Spleen (tissue), 11 donors: ENCODE results near the gene DTWD2. TPM values are rescaled to one million over a fixed set of nuclear protein-coding genes. Genes with fewer than 3 reads are reported as not detected.

Source experiments
- DNase-seq: peaks from one replicate; pipeline ENCODE4 v3.0.0-alpha.2; 2020
- H3K27ac ChIP-seq, 8 donors: fragments of 200-600 bp; sonication (generic) in 7 of 8; 1 replicate in 4 of 8; 2 replicates in 4 of 8; pipeline versions ENCODE4 v1.5.0 to v1.8.0; 2016 to 2021; ENCODE audit warnings: inconsistent platforms in 4 of 8, mild to moderate bottlenecking in 4 of 8, moderate library complexity in 1 of 8
- H3K27me3 ChIP-seq, 7 donors: fragments of 200-600 bp; sonication (generic) in 6 of 7; replicated peaks in 1 of 7; 1 replicate in 4 of 7; 2 replicates in 3 of 7; pipeline versions ENCODE4 v1.5.0 to v1.8.0; 2016 to 2021; ENCODE audit warnings: inconsistent platforms in 3 of 7, mild to moderate bottlenecking in 1 of 7
- H3K36me3 ChIP-seq, 6 donors: fragments of 200-600 bp; sonication (generic) in 5 of 6; 1 replicate in 4 of 6; 2 replicates in 2 of 6; pipeline versions ENCODE4 v1.5.0 to v1.8.0; 2016 to 2021; ENCODE audit warnings: inconsistent platforms in 2 of 6
- H3K4me1 ChIP-seq, 6 donors: fragments of 200-600 bp; sonication (generic) in 5 of 6; 1 replicate in 3 of 6; 2 replicates in 3 of 6; pipeline versions ENCODE4 v1.5.0 to v1.8.0; 2016 to 2021; ENCODE audit warnings: inconsistent platforms in 3 of 6
- H3K4me3 ChIP-seq, 8 donors: fragments of 200-600 bp; sonication (generic) in 7 of 8; 1 replicate in 4 of 8; 2 replicates in 4 of 8; pipeline versions ENCODE4 v1.5.0 to v1.8.0; 2016 to 2021; ENCODE audit warnings: inconsistent platforms in 4 of 8, mild to moderate bottlenecking in 4 of 8, moderate library complexity in 2 of 8
- H3K9me3 ChIP-seq, 8 donors: fragments of 200-600 bp; sonication (generic) in 7 of 8; 1 replicate in 4 of 8; 2 replicates in 4 of 8; pipeline versions ENCODE4 v1.5.0 to v1.8.0; 2016 to 2021; ENCODE audit warnings: inconsistent platforms in 4 of 8
- CTCF ChIP-seq, 11 experiments: fragments of 200-600 bp in 7 of 11; fragments of 450-650 bp in 4 of 11; sonication (generic) in 4 of 11; IDR thresholded peaks in 8 of 11; conservative IDR thresholded peaks in 3 of 11; 1 replicate in 7 of 11; 2 replicates in 4 of 11; pipeline versions ENCODE4 v1.4.0 to v1.8.0; 2016 to 2021; ENCODE audit warnings: antibody characterized with exemption in 11 of 11, inconsistent platforms in 4 of 11, mild to moderate bottlenecking in 1 of 11
- POLR2A ChIP-seq, 3 donors: fragments of 450-650 bp; IDR thresholded peaks; one replicate each; pipeline ENCODE4 v1.5.1; 2017; ENCODE audit warnings: antibody characterized with exemption in 3 of 3, mild to moderate bottlenecking in 1 of 3
- POLR2AphosphoS5 ChIP-seq, 3 donors: sonication (generic); formaldehyde crosslinking; IDR thresholded peaks; one replicate each; pipeline ENCODE4 v1.5.1; 2017; ENCODE audit warnings: antibody characterized with exemption in 3 of 3
- WGBS, 5 donors: extraction: QIAGEN DNeasy Blood & Tissue Kit in 3 of 5; methylation state at CpG; one replicate each; pipeline versions ENCODE4 v1.1.5 to v1.1.7; 2013 to 2018; 5-methylcytosine and 5-hydroxymethylcytosine counted together
- intact Hi-C: fragments of 100-400 bp; cut with DNase I; formaldehyde crosslinking; loops from one replicate; pipeline ENCODE4 v1.15.0; 2023; ENCODE audit warnings: low total_unique reads
- polyA plus RNA-seq, 3 donors: library from polyadenylated mRNA; stranded (reverse); fragments of 200-250 nt; gene quantifications; one replicate each; pipeline ENCODE4 v1.2.1, GENCODE V29; 2013
- total RNA-seq, 7 donors: library from RNA; depleted of rRNA in 3 of 7; stranded (reverse); fragments of >200 nt in 3 of 7; fragmentation: NEBNext Ultra II Directional in 4 of 7; extraction: Animal tissue kit (Norgen Biotek cat#: 25700) in 4 of 7; gene quantifications; one replicate each; pipeline versions ENCODE4 v1.1.0 to v1.2.1, GENCODE V29; 2016 to 2021
- donor health status: healthy with polysubstance abuse.
- donor health status: DM: no; HTN: no; CAD: no; lungs with moderate emphysema.
- donor health status: DM: no; HTN: no; CAD: no.
- donor health status: Bipolar disorder and iron deficiency.
- donor health status: healthy.
- donor health status: DM: no; HTN: no; CAD: no.
- donor health status: DM: yes; HTN: yes; CAD: no.

Gene DTWD2
- total and polyA plus RNA-seq, 10 donors, result 1.2 to 25.5 (median 8.6) TPM

- TF ChIP-seq CTCF (IDR thresholded peaks at IDR 0.05 in 8 of 11, conservative IDR thresholded peaks at IDR 0.05 in 3 of 11), result no peak
- no peak for TF ChIP-seq POLR2AphosphoS5 (IDR thresholded peaks at IDR 0.05)
- TF ChIP-seq POLR2A (IDR thresholded peaks at IDR 0.05), result no peak
- intact Hi-C loops, result no loop called here
- no peaks in the 10 kb centered on the region for H3K27me3 ChIP-seq
- no peaks in the 10 kb centered on the region for H3K9me3 ChIP-seq
- no peaks in the 10 kb centered on the region for H3K4me1 ChIP-seq
- H3K36me3 ChIP-seq, result peaks cover 0 to 14% (median 0%) of the 10 kb centered on the region in 6 donors
- no peak overlapping the region for H3K27ac ChIP-seq
- no peak for DNase-seq
- H3K4me3 ChIP-seq, result no peak overlapping the region
- WGBS, 5 donors, result 77 to 92% (median 88%) methylated on average over 1 of the region's 1 CpG
Observed at GRCh38 chr5:118834710-118835109, 153.6 kb downstream of the DTWD2 start.

- Histone ChIP-seq H3K4me3 (no peak overlapping the region), H3K27ac (no peak overlapping the region), H3K36me3 (peaks cover 0 to 14% (median 0%) of the 10 kb centered on the region in 6 donors), H3K4me1 (no peaks in the 10 kb centered on the region), H3K27me3 (no peaks in the 10 kb centered on the region), H3K9me3 (no peaks in the 10 kb centered on the region)
- TF ChIP-seq POLR2AphosphoS5 (IDR thresholded peaks at IDR 0.05), result no peak
- TF ChIP-seq CTCF (IDR thresholded peaks at IDR 0.05 in 8 of 11, conservative IDR thresholded peaks at IDR 0.05 in 3 of 11), result no peak
- TF ChIP-seq POLR2A (IDR thresholded peaks at IDR 0.05), result no peak
- DNase-seq, result no peak
- intact Hi-C loops, result no loop called here
Observed at GRCh38 chr5:118832974-118833373, 155.4 kb downstream of the DTWD2 start.

GRCh38 chr5:118825226-118825625 is 163.1 kb downstream of the DTWD2 start:
- Histone ChIP-seq H3K9me3 (no peaks in the 10 kb centered on the region), H3K4me1 (no peaks in the 10 kb centered on the region), H3K36me3 (no peaks in the 10 kb centered on the region), H3K27me3 (no peaks in the 10 kb centered on the region), H3K4me3 (no peak overlapping the region), H3K27ac (no peak overlapping the region)
- DNase-seq, result no peak
- WGBS, 5 donors, result 0 to 18% (median 6%) methylated on average over 1 of the region's 1 CpG
- no peak for TF ChIP-seq CTCF (IDR thresholded peaks at IDR 0.05 in 8 of 11, conservative IDR thresholded peaks at IDR 0.05 in 3 of 11)
- no peak for TF ChIP-seq POLR2A (IDR thresholded peaks at IDR 0.05)
- no peak for TF ChIP-seq POLR2AphosphoS5 (IDR thresholded peaks at IDR 0.05)
- intact Hi-C loops, result no loop called here

GRCh38 chr5:118818604-118819003 is 169.7 kb downstream of the DTWD2 start:
- intact Hi-C loops, result no loop called here
- no peak for TF ChIP-seq POLR2AphosphoS5 (IDR thresholded peaks at IDR 0.05)
- TF ChIP-seq POLR2A (IDR thresholded peaks at IDR 0.05), result no peak
- TF ChIP-seq CTCF (IDR thresholded peaks at IDR 0.05 in 8 of 11, conservative IDR thresholded peaks at IDR 0.05 in 3 of 11), result no peak
- H3K4me3 ChIP-seq, result no peak overlapping the region
- WGBS, 5 donors, result 85 to 98% (median 92%) methylated on average over 3 of the region's 3 CpGs
- H3K4me1 ChIP-seq, result no peaks in the 10 kb centered on the region
- H3K27ac ChIP-seq, result no peak overlapping the region
- DNase-seq, result no peak
- no peaks in the 10 kb centered on the region for H3K36me3 ChIP-seq
- peaks cover 0 to 13% (median 0%) of the 10 kb centered on the region in 8 donors for H3K9me3 ChIP-seq
- H3K27me3 ChIP-seq, result no peaks in the 10 kb centered on the region
